Suprapubic skin (tissue), 3 donors: ENCODE measurements around the gene PHF5A.

Experiments
- POLR2AphosphoS5 ChIP-seq, 3 donors: sonication (generic); formaldehyde crosslinking; IDR thresholded peaks; one replicate each; pipeline ENCODE4 v1.6.1; 2017; ENCODE audit warnings: antibody characterized with exemption in 3 of 3
- TF ChIP-seq, protein P1 (sequence below), 2 donors: fragments of 200-600 bp in 1 of 2; fragments of 450-650 bp in 1 of 2; sonication (generic) in 1 of 2; IDR thresholded peaks; one replicate each; pipeline ENCODE4 v1.5.1; 2016 to 2019; ENCODE audit warnings: antibody characterized with exemption in 2 of 2, mild to moderate bottlenecking in 1 of 2, moderate library complexity in 1 of 2

DNA sequence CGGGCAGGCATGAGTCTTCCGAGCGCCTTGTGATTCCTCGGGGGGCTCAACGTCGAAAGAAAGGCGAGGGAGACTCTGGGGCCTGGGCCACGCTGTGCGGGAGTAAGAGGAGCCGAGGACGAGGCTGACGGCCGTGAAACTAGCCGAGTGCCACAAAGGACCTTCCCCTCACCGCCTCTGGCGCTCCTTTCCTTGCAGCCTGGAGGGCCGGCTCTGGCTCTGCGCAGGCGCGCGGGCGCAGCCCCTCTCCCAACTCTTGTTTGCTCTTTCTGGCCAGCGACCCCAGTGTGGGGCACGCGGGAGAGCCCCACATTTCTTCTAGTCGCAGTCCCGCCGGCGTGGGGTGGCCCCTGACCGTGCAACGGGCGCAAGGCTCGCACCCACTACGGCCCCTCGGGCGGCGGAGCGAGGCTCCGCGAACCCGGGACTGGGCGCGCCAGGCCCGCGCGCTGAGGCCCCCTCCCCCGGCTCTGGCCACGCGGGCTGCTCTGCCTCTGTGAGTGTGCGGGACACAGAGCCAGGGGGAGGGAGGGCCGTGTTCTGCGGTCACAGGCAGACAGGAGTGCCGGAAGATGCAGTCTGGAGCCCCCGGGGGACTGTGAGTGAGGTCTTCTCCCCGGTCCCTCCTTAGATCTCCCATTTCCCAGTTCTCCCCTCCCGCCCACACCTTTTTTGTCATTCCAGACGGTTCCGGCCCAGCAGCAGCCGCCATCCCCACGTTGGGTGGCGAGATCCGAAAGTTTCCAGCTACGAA, 20.9 kb downstream of the PHF5A start:
- TF ChIP-seq, protein P1, sequence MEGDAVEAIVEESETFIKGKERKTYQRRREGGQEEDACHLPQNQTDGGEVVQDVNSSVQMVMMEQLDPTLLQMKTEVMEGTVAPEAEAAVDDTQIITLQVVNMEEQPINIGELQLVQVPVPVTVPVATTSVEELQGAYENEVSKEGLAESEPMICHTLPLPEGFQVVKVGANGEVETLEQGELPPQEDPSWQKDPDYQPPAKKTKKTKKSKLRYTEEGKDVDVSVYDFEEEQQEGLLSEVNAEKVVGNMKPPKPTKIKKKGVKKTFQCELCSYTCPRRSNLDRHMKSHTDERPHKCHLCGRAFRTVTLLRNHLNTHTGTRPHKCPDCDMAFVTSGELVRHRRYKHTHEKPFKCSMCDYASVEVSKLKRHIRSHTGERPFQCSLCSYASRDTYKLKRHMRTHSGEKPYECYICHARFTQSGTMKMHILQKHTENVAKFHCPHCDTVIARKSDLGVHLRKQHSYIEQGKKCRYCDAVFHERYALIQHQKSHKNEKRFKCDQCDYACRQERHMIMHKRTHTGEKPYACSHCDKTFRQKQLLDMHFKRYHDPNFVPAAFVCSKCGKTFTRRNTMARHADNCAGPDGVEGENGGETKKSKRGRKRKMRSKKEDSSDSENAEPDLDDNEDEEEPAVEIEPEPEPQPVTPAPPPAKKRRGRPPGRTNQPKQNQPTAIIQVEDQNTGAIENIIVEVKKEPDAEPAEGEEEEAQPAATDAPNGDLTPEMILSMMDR (IDR thresholded peaks at IDR 0.05) = no peak
- no peak for TF ChIP-seq POLR2AphosphoS5 (IDR thresholded peaks at IDR 0.05)
